GM18508 (cell line): ENCODE data around the gene CYP39A1.

Source experiments
- ATAC-seq: cut with Tn5 transposase; IDR thresholded peaks from one replicate; pipeline ENCODE4 v1.9.1; 2021; ENCODE audit warnings: moderate number of reproducible peaks; ENCODE audit not compliant: insufficient read depth, unreplicated experiment

CYP39A1 gene

DNA sequence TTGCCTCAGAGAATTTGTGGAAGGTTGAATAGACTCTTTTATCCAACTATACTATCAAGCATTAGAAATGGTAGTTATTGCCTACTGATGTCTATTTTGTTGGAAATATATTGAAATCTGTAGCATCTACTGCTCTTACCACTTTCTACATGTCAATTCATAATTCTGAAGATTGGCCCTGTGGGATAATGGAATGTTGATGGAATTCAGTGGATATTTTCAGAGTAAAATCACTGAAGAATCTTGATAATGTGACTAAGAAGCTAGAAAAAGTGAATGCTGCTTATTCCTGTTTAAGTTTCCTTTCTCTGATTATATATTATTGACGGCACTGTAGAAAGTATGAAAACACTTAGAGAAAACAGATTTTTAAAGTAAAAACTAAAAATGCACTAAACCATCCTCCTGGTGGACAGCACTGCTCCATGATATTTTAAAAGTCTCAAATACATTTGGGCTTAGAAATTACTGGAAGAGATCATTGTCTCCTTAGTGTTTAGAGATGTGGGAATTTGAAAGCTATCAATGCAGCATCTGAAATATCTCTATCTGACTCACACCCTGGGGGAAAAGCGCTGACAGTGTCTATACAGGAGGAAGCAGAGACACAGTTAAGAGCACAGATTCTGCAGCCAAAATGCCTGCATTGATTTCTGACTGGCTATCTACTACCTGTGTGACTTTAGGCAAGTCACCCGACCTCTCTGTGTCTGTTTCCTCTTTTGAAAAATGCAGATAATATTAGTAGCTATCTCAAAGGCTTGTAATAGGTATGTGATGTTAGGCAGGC is 123.5 kb downstream of the CYP39A1 start:
- no peak for ATAC-seq

GRCh38 chr6:46526607-46527006 is 126.0 kb downstream of the CYP39A1 start:
- no peak for ATAC-seq

- no peak for ATAC-seq
Observed at GRCh38 chr6:46525583-46525982, 127.0 kb downstream of the CYP39A1 start.

- ATAC-seq, result no peak
Observed at GRCh38 chr6:46521464-46521971, 131.1 kb downstream of the CYP39A1 start.

DNA sequence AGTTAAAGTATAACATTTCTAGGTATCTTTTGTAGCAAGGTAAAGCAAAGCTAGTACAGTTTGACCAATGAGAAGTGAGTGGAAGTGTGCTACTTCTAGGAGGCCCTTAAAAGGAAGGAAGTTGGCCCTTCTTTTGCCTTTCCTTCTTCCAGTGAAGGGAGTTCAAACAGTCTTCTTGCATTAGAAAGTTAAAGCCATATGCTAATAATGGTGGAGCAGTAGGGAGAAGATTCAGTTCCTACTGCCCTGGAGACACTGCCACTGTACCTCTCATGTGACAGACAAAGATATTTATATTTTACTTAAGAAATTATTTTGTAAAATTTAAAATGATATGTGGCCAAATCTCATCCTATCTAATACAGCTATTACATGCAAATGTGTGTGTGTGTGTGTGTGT is 135.4 kb downstream of the CYP39A1 start:
- no peak for ATAC-seq

DNA sequence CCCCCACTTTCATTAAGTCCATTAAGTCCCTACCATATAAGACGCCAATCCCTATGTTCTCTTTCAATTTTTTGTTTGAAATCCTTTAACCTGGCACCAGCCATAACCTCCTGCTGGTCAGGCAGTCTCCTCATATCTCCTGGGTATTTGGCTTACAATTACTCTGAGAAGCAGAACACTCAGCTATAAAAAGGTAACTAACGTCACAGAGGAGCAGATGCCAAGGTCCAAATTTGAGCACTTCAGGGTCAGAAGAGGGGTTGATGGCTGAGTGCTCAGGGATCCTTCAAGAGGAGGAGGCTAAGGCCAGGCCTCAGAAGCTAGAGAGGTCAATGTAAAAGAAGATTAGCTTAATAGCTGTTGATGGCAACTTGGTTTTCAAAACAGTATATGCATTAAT is 139.1 kb downstream of the CYP39A1 start:
- no peak for ATAC-seq

DNA sequence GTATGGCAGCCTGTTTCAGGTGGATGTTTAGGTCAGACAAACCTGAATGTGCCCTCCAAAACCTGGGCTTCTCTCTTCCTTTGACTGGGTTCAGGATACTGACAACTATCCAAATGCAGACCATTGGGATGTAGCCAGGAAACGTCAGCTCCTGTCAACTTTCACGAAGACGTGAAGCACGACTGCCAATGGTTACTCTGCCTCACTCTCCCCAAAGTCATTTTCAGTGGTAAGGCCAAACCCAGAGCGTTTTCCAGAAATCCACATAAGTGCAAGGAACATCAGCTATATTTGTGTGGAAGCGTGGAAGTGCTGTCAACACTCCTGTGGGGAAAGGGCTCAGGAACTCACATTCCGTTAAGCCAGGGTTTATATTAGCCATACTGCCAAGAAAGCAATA is 141.3 kb downstream of the CYP39A1 start:
- ATAC-seq, result no peak

DNA sequence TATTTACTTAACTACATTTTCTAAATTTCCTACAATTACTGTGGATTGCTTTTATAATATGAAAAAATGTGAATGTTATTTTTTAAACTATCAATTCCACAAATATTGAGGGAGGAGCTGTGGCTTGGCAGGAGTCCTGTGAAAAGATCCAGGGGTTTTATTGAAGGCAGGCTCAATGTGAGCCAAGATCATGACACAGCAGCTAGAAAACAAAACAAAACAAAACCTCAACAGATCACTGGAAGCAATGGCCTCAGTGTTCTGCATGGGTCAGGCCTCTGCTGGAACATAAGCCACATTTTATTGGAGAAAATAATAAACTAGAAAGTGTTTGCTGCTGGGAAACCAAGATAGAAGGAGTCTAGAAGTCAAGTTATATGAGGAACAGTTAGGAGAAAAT is 142.0 kb downstream of the CYP39A1 start:
- ATAC-seq, result no peak

- no peak for ATAC-seq
Observed at GRCh38 chr6:46509981-46510510, 142.6 kb downstream of the CYP39A1 start.

DNA sequence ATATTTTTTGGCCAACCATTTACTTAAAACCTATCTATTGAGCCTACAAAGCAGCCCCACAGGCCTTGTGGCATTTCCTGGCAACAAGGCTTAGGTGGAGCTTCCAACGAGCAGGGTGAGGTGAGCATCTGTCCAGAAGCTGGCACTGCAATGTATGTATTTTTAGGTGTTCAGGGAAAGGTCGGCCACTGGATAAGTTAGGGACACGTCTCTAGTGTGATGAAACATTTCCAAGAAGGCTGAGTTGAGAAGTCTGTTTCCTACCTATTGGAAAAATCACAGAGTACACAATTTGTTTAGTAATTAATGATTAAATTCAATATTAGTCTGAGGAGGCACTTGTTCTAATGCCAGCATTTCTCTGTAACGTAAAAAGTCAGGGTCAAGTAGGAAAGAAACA is 143.6 kb downstream of the CYP39A1 start:
- no peak for ATAC-seq

GRCh38 chr6:46507426-46507825 is 145.2 kb downstream of the CYP39A1 start:
- no peak for ATAC-seq

- no peak for ATAC-seq
Observed at GRCh38 chr6:46505693-46506512, 146.7 kb downstream of the CYP39A1 start.

DNA sequence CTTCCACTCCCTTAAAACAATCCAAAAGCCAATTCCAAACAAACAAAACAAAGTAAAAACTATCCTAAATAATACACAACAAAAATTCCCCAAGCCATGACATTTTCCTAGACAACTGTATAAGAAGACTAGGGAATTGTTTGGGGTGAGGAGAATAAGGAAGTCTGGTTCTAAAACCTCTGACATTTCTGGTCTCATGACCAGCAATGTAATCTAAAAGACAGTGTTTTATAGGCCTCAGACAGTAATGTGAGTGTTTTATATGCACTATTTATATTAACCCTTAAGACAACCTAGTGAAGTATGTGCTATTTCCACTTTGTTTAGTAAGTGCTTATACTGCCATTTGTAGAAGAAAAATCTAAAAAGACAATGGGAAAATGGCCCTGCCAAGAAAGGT is 148.4 kb downstream of the CYP39A1 start:
- ATAC-seq, result no peak

GRCh38 chr6:46502486-46503119 is 150.0 kb downstream of the CYP39A1 start:
- no peak for ATAC-seq

DNA sequence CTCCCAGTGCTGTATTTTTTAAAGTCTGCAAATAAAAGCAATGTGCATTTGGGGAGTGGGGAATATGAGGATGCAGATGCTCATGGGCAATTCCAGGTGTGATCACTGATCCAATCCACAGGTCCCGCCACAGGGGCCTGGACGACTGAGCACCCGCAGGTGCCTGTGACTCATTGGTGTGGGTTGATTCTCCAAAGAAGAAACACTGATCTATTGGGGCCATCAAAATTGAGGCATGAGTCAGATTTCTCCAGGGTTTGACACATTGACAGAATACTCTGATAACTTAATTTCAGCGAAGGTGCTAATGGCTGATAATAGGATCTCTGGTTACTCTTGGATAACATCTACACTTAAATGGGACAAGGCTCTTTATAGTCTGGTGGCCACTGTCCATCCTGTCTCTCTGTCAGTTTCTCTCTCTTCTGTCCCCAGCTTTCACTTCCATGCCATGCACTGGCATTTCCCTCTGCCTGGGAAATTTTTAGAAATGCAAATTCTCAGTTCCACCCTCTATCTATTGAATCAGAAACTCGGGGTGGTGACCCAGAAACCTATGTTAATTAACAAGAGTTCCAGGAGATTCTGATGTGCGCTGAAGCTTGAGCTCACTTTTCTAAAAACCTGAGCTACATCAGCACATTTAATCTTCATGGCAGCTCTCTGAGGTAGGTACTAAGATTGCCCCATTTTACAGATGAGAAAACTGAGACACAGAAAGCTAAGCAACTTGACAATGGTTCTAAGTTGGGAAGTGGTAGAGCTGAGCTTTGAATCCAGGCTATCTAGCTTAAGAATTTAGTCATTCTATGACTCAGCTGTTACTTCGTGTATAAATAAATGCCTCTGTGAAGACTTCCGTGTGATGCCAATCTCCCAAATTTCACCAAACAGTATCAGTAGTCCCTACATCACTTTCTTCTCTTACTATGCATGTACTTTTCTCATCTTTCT is 151.2 kb downstream of the CYP39A1 start:
- ATAC-seq, result no peak

GRCh38 chr6:46500382-46500781 is 152.2 kb downstream of the CYP39A1 start:
- ATAC-seq, result no peak
